HepG2 (cell line): Measurements from ENCODE around the gene CAMKV. TPM values are rescaled to one million over a fixed set of nuclear protein-coding genes. Genes with fewer than 3 reads are reported as not detected.
A peak's percentile ranks its signal among the peaks of the same experiment; 100 is the strongest.

Experiments
- ARID2 ChIP-seq: sonication (generic); formaldehyde crosslinking; IDR thresholded peaks from 2 replicates; pipeline ENCODE4 v1.8.1; 2022; ENCODE audit warnings: mild to moderate bottlenecking, missing genetic modification reagents, borderline replicate concordance
- NPAS2 ChIP-seq: sonication (generic); formaldehyde crosslinking; IDR thresholded peaks from 2 replicates; pipeline ENCODE4 v1.8.0; 2022; ENCODE audit warnings: mild to moderate bottlenecking, missing genetic modification reagents, borderline replicate concordance
- POLR2AphosphoS5 ChIP-seq: IDR thresholded peaks from 2 replicates; pipeline ENCODE4 v1.6.1; 2012; ENCODE audit warnings: low read depth, low read length
- REST ChIP-seq, 2 experiments: IDR thresholded peaks; 2 replicates each; pipeline ENCODE4 v1.6.1; 2011 to 2012; ENCODE audit warnings: low read length in 2 of 2, borderline replicate concordance in 1 of 2, low read depth in 1 of 2, mild to moderate bottlenecking in 1 of 2, moderate library complexity in 1 of 2
- SATB2 ChIP-seq: sonication (generic); formaldehyde crosslinking; IDR thresholded peaks from 2 replicates; pipeline ENCODE4 v1.5.0; 2020; ENCODE audit warnings: missing genetic modification reagents
- SMAD1 ChIP-seq: sonication (generic); formaldehyde crosslinking; IDR thresholded peaks from 2 replicates; pipeline ENCODE4 v1.4.0; 2020; ENCODE audit warnings: missing genetic modification reagents, low read depth, mild to moderate bottlenecking, borderline replicate concordance
- TBX2 ChIP-seq: sonication (generic); formaldehyde crosslinking; IDR thresholded peaks from 2 replicates; pipeline ENCODE4 v1.5.0; 2020; ENCODE audit warnings: missing genetic modification reagents, mild to moderate bottlenecking, borderline replicate concordance
- TRIM24 ChIP-seq: sonication (generic); formaldehyde crosslinking; IDR thresholded peaks from 2 replicates; pipeline ENCODE4 v1.8.0; 2022; ENCODE audit warnings: mild to moderate bottlenecking, missing genetic modification reagents
- U2AF1 ChIP-seq: fragments of 200-400 bp; formaldehyde crosslinking; optimal IDR thresholded peaks from 2 replicates; pipeline ENCODE3; 2017; ENCODE audit warnings: mild to moderate bottlenecking, low read depth, low read length
- YEATS4 ChIP-seq: sonication (generic); formaldehyde crosslinking; IDR thresholded peaks from 2 replicates; pipeline ENCODE4 v1.4.0; 2020; ENCODE audit warnings: missing genetic modification reagents, borderline replicate concordance
- ZFX ChIP-seq: sonication (generic); formaldehyde crosslinking; IDR thresholded peaks from 2 replicates; pipeline ENCODE4 v1.4.0; 2020; ENCODE audit warnings: mild to moderate bottlenecking, low read depth, missing genetic modification reagents, moderate library complexity
- ZNF230 ChIP-seq: sonication (generic); formaldehyde crosslinking; IDR thresholded peaks from 2 replicates; pipeline ENCODE4 v1.4.0; 2020; ENCODE audit warnings: mild to moderate bottlenecking, missing genetic modification reagents
- ZNF24 ChIP-seq: fragments of 450-650 bp; IDR thresholded peaks from 2 replicates; pipeline ENCODE4 v1.6.1; 2017; ENCODE audit warnings: antibody characterized with exemption, mild to moderate bottlenecking
- ZNF275 ChIP-seq: sonication (generic); formaldehyde crosslinking; IDR thresholded peaks from 2 replicates; pipeline ENCODE4 v1.8.0; 2022; ENCODE audit warnings: missing genetic modification reagents, mild to moderate bottlenecking, inconsistent platforms, borderline replicate concordance
- ZNF547 ChIP-seq: sonication (generic); formaldehyde crosslinking; IDR thresholded peaks from 2 replicates; pipeline ENCODE4 v1.5.1; 2020; ENCODE audit warnings: mild to moderate bottlenecking, missing genetic modification reagents
- ZNF674 ChIP-seq: sonication (generic); formaldehyde crosslinking; IDR thresholded peaks from 2 replicates; pipeline ENCODE4 v1.5.0; 2020; ENCODE audit warnings: low read depth, mild to moderate bottlenecking, missing genetic modification reagents
- ZNF75D ChIP-seq: sonication (generic); formaldehyde crosslinking; IDR thresholded peaks from 2 replicates; pipeline ENCODE4 v1.8.1; 2023; ENCODE audit warnings: missing genetic modification reagents, mild to moderate bottlenecking, borderline replicate concordance
- ZNF800 ChIP-seq: sonication (generic); formaldehyde crosslinking; IDR thresholded peaks from 2 replicates; pipeline ENCODE4 v1.4.0; 2020; ENCODE audit warnings: missing genetic modification reagents
- polyA plus RNA-seq, 8 experiments: library from polyadenylated mRNA; depleted of rRNA in 3 of 8; stranded (reverse) in 7 of 8; unstranded in 1 of 8; fragments of >200 nt; fragmentation: Illumina TruSeq in 4 of 8; extraction: Trizol in 4 of 8; gene quantifications; 2 replicates each; pipeline versions ENCODE4 v1.2.1 to v1.2.3, GENCODE V29; 2011 to 2016; ENCODE audit warnings: low read depth in 4 of 8, missing spikeins in 1 of 8, mixed read lengths in 1 of 8; ENCODE audit not compliant: insufficient read depth in 1 of 8
- total RNA-seq, 5 experiments: library from RNA; depleted of rRNA; stranded (reverse); fragments of >200 nt; fragmentation: Illumina TruSeq; extraction: Trizol; gene quantifications; 2 replicates each; pipeline ENCODE4 v1.2.3, GENCODE V29; 2016; ENCODE audit warnings: low read depth in 1 of 5
- TF ChIP-seq, protein P1 (sequence below): sonication (generic); formaldehyde crosslinking; IDR thresholded peaks from 2 replicates; pipeline ENCODE4; 2020; ENCODE audit warnings: missing genetic modification reagents, mild to moderate bottlenecking, borderline replicate concordance

CAMKV gene
- total and polyA plus RNA-seq, 2 of the 13 experiments (the other 11 are each of a cell fraction or from before 2014, with no cell fraction given), result 0.13 to 0.15 TPM

DNA sequence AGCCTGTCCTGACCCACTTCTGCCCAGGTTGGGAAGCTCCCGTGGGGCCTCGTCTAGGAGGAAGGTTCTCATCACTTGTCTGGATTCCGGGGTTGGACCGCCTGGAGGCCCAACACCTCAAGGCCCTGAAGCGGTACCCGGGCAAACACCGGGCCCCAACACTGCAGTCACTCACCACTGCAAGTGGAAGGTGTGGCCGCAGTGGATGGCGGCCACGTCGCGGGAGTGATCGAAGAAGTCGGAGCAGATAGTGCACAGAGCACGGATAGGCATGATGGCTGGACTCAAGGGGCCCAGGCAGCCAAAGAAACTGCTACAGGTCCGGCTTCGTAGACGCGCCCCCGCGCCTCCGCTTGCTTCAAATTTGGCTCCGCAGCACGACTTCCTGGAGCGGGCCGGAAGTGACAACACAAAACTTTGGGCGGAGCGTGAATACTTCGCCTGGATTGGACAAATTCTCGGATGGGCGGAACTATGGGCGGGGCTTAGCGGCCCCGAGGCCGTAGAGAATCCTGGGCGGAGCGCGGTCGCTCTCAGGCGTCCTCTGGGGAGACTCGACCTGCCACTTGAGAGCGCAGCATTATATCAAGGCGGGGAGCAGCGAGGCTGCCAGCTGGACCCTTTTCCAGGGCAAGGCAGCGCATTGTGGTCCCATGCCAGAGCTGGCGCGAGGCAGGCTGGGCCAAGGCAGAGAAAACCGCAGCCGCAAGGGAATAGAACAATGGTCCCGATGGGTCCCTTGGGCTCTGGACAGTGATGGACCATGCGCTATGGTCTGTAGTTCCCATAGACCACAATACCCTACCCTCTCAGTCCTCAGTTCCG is 13.3 kb downstream of the CAMKV start, which contains the start of gene TRAIP (continued):
- TF ChIP-seq ARID2 (CRISPR knock-in tag) (no peak), ZNF800 (CRISPR knock-in tag) (no peak), ZNF75D (CRISPR knock-in tag) (no peak), TRIM24 (CRISPR knock-in tag) (no peak), ZNF674 (no peak), ZNF230 (no peak), U2AF1 (no peak), NPAS2 (no peak), SATB2 (CRISPR knock-in tag) (no peak), REST (IDR thresholded peaks at IDR 0.05; ENCODE audit: borderline replicate concordance in 1 of 2, low read depth in 1 of 2, low read length in 2 of 2) (no peak), TBX2 (CRISPR knock-in tag) (peak; percentile 56; the same call in 1 of the 2 replicates), ZFX (peak; percentile 80), ZNF275 (CRISPR knock-in tag) (peak; percentile 74; the same call in 1 of the 2 replicates), POLR2AphosphoS5 (peak; percentile 88), ZNF547 (no peak), ZNF24 (no peak), YEATS4 (CRISPR knock-in tag) (no peak), SMAD1 (CRISPR knock-in tag) (no peak; the same call in 1 of the 2 replicates)
- TF ChIP-seq, protein P1, sequence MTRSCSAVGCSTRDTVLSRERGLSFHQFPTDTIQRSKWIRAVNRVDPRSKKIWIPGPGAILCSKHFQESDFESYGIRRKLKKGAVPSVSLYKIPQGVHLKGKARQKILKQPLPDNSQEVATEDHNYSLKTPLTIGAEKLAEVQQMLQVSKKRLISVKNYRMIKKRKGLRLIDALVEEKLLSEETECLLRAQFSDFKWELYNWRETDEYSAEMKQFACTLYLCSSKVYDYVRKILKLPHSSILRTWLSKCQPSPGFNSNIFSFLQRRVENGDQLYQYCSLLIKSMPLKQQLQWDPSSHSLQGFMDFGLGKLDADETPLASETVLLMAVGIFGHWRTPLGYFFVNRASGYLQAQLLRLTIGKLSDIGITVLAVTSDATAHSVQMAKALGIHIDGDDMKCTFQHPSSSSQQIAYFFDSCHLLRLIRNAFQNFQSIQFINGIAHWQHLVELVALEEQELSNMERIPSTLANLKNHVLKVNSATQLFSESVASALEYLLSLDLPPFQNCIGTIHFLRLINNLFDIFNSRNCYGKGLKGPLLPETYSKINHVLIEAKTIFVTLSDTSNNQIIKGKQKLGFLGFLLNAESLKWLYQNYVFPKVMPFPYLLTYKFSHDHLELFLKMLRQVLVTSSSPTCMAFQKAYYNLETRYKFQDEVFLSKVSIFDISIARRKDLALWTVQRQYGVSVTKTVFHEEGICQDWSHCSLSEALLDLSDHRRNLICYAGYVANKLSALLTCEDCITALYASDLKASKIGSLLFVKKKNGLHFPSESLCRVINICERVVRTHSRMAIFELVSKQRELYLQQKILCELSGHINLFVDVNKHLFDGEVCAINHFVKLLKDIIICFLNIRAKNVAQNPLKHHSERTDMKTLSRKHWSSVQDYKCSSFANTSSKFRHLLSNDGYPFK, result peak; percentile 60
